ENCODE results near the gene RHEB.

- TF ChIP-seq POLR2A (IDR thresholded peaks at IDR 0.05; ENCODE audit: extremely low read depth, insufficient read length) (no peak), CTCF (IDR thresholded peaks at IDR 0.05; ENCODE audit: low read depth, low read length) (no peak)
Measured at GRCh38 chr7:151529842-151530241, 10.1 kb upstream of the RHEB start.

All from NB4 (cell line).